HepG2 (cell line): ENCODE results near the gene ARCN1. TPM values are rescaled to one million over a fixed set of nuclear protein-coding genes. Genes with fewer than 3 reads are reported as not detected.

Experiments
- ARID5B ChIP-seq: IDR thresholded peaks from 2 replicates; pipeline ENCODE4 v1.4.0; 2020; ENCODE audit warnings: mild to moderate bottlenecking, missing genetic modification reagents
- ATF3 ChIP-seq: sonication (generic); formaldehyde crosslinking; IDR thresholded peaks from 2 replicates; pipeline ENCODE4 v1.4.0; 2020; ENCODE audit warnings: missing genetic modification reagents
- FOXA3 ChIP-seq: IDR thresholded peaks from 2 replicates; pipeline ENCODE4 v1.6.1; 2016; ENCODE audit warnings: missing genetic modification reagents, missing compliant biosample characterization
- GABPA ChIP-seq, 2 experiments: IDR thresholded peaks; 2 replicates each; pipeline ENCODE4 v1.6.1; 2011 to 2016; ENCODE audit warnings: low read depth in 2 of 2, low read length in 1 of 2, missing biosample characterization in 1 of 2, missing genetic modification characterization in 1 of 2
- GABPB1 ChIP-seq: IDR thresholded peaks from 2 replicates; pipeline ENCODE4 v1.6.1; 2016; ENCODE audit warnings: mild to moderate bottlenecking, missing genetic modification reagents, moderate library complexity, missing compliant biosample characterization
- GATAD2A ChIP-seq: IDR thresholded peaks from 2 replicates; pipeline ENCODE4 v1.6.1; 2016
- JUN ChIP-seq: sonication (generic); formaldehyde crosslinking; IDR thresholded peaks from 2 replicates; pipeline ENCODE4 v1.4.0; 2020; ENCODE audit warnings: mild to moderate bottlenecking, missing genetic modification reagents
- LCORL ChIP-seq, 2 experiments: fragments of 450-650 bp in 1 of 2; sonication (generic) in 1 of 2; formaldehyde crosslinking in 1 of 2; IDR thresholded peaks; 2 replicates each; pipeline versions ENCODE4 v1.5.0 to v1.6.1; 2017 to 2020; ENCODE audit warnings: antibody characterized with exemption in 1 of 2, missing genetic modification reagents in 1 of 2
- MAZ ChIP-seq, 2 experiments: sonication (generic) in 1 of 2; formaldehyde crosslinking in 1 of 2; IDR thresholded peaks; 2 replicates each; pipeline versions ENCODE4 v1.5.0 to v1.6.1; 2012 to 2020; ENCODE audit warnings: low read depth in 2 of 2, mild to moderate bottlenecking in 2 of 2, borderline replicate concordance in 1 of 2, improper control_type of control experiment in 1 of 2, low read length in 1 of 2, missing genetic modification reagents in 1 of 2, moderate library complexity in 1 of 2
- MXI1 ChIP-seq: IDR thresholded peaks from 3 replicates; pipeline ENCODE4 v1.6.1; 2012; ENCODE audit warnings: low read depth, low read length, inconsistent platforms, borderline replicate concordance
- NR2F1 ChIP-seq, 2 experiments: fragments of 450-650 bp in 1 of 2; formaldehyde crosslinking in 1 of 2; IDR thresholded peaks; 2 replicates each; pipeline versions ENCODE4 v1.5.0 to v1.6.1; 2016 to 2020; ENCODE audit warnings: mild to moderate bottlenecking in 1 of 2, missing compliant biosample characterization in 1 of 2, missing genetic modification reagents in 1 of 2, moderate library complexity in 1 of 2
- PPARG ChIP-seq: conservative IDR thresholded peaks from 2 replicates; pipeline ENCODE4 v1.6.1; 2016; ENCODE audit warnings: missing biosample characterization, missing genetic modification reagents
- RARA ChIP-seq: IDR thresholded peaks from 2 replicates; pipeline ENCODE4 v1.6.1; 2016; ENCODE audit warnings: missing genetic modification reagents, missing compliant biosample characterization
- SMYD3 ChIP-seq: sonication (generic); formaldehyde crosslinking; IDR thresholded peaks from 2 replicates; pipeline ENCODE4 v1.8.1; 2023; ENCODE audit warnings: mild to moderate bottlenecking, missing genetic modification reagents
- SNAI1 ChIP-seq: sonication (generic); formaldehyde crosslinking; IDR thresholded peaks from 2 replicates; pipeline ENCODE4 v1.5.0; 2020; ENCODE audit warnings: mild to moderate bottlenecking, missing genetic modification reagents, borderline replicate concordance
- SRF ChIP-seq: IDR thresholded peaks from 2 replicates; pipeline ENCODE4 v1.6.1; 2011; ENCODE audit warnings: mild to moderate bottlenecking, low read depth, low read length, moderate library complexity
- SRSF9 ChIP-seq: fragments of 200-400 bp; formaldehyde crosslinking; IDR thresholded peaks from 2 replicates; pipeline ENCODE4 v1.6.1; 2018; ENCODE audit warnings: borderline replicate concordance, mild to moderate bottlenecking, low read depth, low read length; ENCODE audit not compliant: insufficient read depth, poor library complexity, severe bottlenecking
- TRAFD1 ChIP-seq: sonication (generic); formaldehyde crosslinking; IDR thresholded peaks from 2 replicates; pipeline ENCODE4 v1.5.1; 2020; ENCODE audit warnings: missing genetic modification reagents, mild to moderate bottlenecking, borderline replicate concordance
- U2AF1 ChIP-seq: fragments of 200-400 bp; formaldehyde crosslinking; optimal IDR thresholded peaks from 2 replicates; pipeline ENCODE3; 2017; ENCODE audit warnings: mild to moderate bottlenecking, low read depth, low read length
- ZBTB38 ChIP-seq: sonication (generic); formaldehyde crosslinking; IDR thresholded peaks from 2 replicates; pipeline ENCODE4 v1.5.1; 2020; ENCODE audit warnings: mild to moderate bottlenecking, missing genetic modification reagents
- ZFP37 ChIP-seq: sonication (generic); formaldehyde crosslinking; IDR thresholded peaks from 2 replicates; pipeline ENCODE4 v1.4.0; 2020; ENCODE audit warnings: missing genetic modification reagents, borderline replicate concordance
- ZNF350 ChIP-seq: sonication (generic); formaldehyde crosslinking; IDR thresholded peaks from 2 replicates; pipeline ENCODE4 v1.4.0; 2020; ENCODE audit warnings: mild to moderate bottlenecking, low read depth, missing genetic modification reagents, borderline replicate concordance
- ZNF644 ChIP-seq: IDR thresholded peaks from 2 replicates; pipeline ENCODE4 v1.6.1; 2016; ENCODE audit warnings: low read depth
- ZNF788 ChIP-seq: sonication (generic); formaldehyde crosslinking; IDR thresholded peaks from 2 replicates; pipeline ENCODE4 v1.5.0; 2020; ENCODE audit warnings: mild to moderate bottlenecking, missing genetic modification reagents, borderline replicate concordance
- ZSCAN9 ChIP-seq: IDR thresholded peaks from 2 replicates; pipeline ENCODE4 v1.6.1; 2016; ENCODE audit warnings: borderline replicate concordance
- polyA plus RNA-seq, 8 experiments: library from polyadenylated mRNA; depleted of rRNA in 3 of 8; stranded (reverse) in 7 of 8; unstranded in 1 of 8; fragments of >200 nt; fragmentation: Illumina TruSeq in 4 of 8; extraction: Trizol in 4 of 8; gene quantifications; 2 replicates each; pipeline versions ENCODE4 v1.2.1 to v1.2.3, GENCODE V29; 2011 to 2016; ENCODE audit warnings: low read depth in 4 of 8, missing spikeins in 1 of 8, mixed read lengths in 1 of 8; ENCODE audit not compliant: insufficient read depth in 1 of 8
- total RNA-seq, 5 experiments: library from RNA; depleted of rRNA; stranded (reverse); fragments of >200 nt; fragmentation: Illumina TruSeq; extraction: Trizol; gene quantifications; 2 replicates each; pipeline ENCODE4 v1.2.3, GENCODE V29; 2016; ENCODE audit warnings: low read depth in 1 of 5

ARCN1 gene
- total and polyA plus RNA-seq, 2 of the 13 experiments (the other 11 are each of a cell fraction or from before 2014, with no cell fraction given): 148 to 200 TPM

GRCh38 chr11:118649941-118650340 is 77.7 kb downstream of the ARCN1 start (continued):
- no peak for TF ChIP-seq ZSCAN9 (CRISPR knock-in tag)
- peak; percentile 81 for TF ChIP-seq PPARG (CRISPR knock-in tag)
- no peak for TF ChIP-seq LCORL (IDR thresholded peaks at IDR 0.05)
- peak; percentile 52; the same call in 1 of the 2 replicates for TF ChIP-seq LCORL (CRISPR knock-in tag; IDR thresholded peaks at IDR 0.05)
- TF ChIP-seq ZBTB38 (CRISPR knock-in tag): peak; percentile 78; the same call in 1 of the 2 replicates
- TF ChIP-seq ZNF350: 0 out of 2 replicates have a peak, but pooled peaks have one; percentile 34
- peak; percentile 27; the same call in 1 of the 3 replicates for TF ChIP-seq MXI1
- no peak for TF ChIP-seq GABPA (IDR thresholded peaks at IDR 0.05; ENCODE audit: low read depth, low read length)
- TF ChIP-seq GABPA (CRISPR knock-in tag; IDR thresholded peaks at IDR 0.05; ENCODE audit: low read depth): peak; percentile 43; the same call in 1 of the 2 replicates
- TF ChIP-seq ZNF788 (CRISPR knock-in tag): 0 out of 2 replicates have a peak, but pooled peaks have one; percentile 34
- peak; percentile 73 to 78; a peak in 3 of 4 replicates for TF ChIP-seq NR2F1 (CRISPR knock-in tag; IDR thresholded peaks at IDR 0.05)
- TF ChIP-seq SRF: no peak
- peak; percentile 61; the same call in 1 of the 2 replicates for TF ChIP-seq JUN (CRISPR knock-in tag)
- peak; percentile 59 for TF ChIP-seq ARID5B (CRISPR knock-in tag)
- TF ChIP-seq SRSF9: no peak
- TF ChIP-seq RARA (CRISPR knock-in tag): peak; percentile 82
- TF ChIP-seq U2AF1: no peak
- TF ChIP-seq FOXA3 (CRISPR knock-in tag): 0 out of 2 replicates have a peak, but pooled peaks have one; percentile 32
- no peak for TF ChIP-seq SNAI1 (CRISPR knock-in tag)
- no peak for TF ChIP-seq ZNF644 (CRISPR knock-in tag)
- no peak for TF ChIP-seq ZFP37
- TF ChIP-seq GABPB1: peak; percentile 38
- peak; percentile 58; the same call in 1 of the 2 replicates for TF ChIP-seq ATF3
- peak; percentile 39; the same call in 1 of the 2 replicates for TF ChIP-seq GATAD2A
- no peak for TF ChIP-seq SMYD3 (CRISPR knock-in tag)
- TF ChIP-seq TRAFD1 (CRISPR knock-in tag): 0 out of 2 replicates have a peak, but pooled peaks have one; percentile 25
- no peak for TF ChIP-seq MAZ (IDR thresholded peaks at IDR 0.05; ENCODE audit: borderline replicate concordance, low read depth, low read length)
- TF ChIP-seq MAZ (CRISPR knock-in tag; IDR thresholded peaks at IDR 0.05; ENCODE audit: low read depth): peak; percentile 44; the same call in 1 of the 2 replicates
